GM12878 (cell line): Measurements from ENCODE around the gene CSK. TPM values are rescaled to one million over a fixed set of nuclear protein-coding genes. Genes with fewer than 3 reads are reported as not detected.
A peak's percentile ranks its signal among the peaks of the same experiment; 100 is the strongest.

Experiments
- ATF7 ChIP-seq: fragments of 450-650 bp; IDR thresholded peaks from 2 replicates; pipeline ENCODE4 v1.6.1; 2016; ENCODE audit warnings: low read depth, mild to moderate bottlenecking
- BHLHE40 ChIP-seq, 2 experiments: fragments of 450-650 bp in 1 of 2; IDR thresholded peaks; 2 replicates each; pipeline ENCODE4 v1.6.1; 2011 to 2017; ENCODE audit warnings: low read depth in 2 of 2, borderline replicate concordance in 1 of 2, improper control_type of control experiment in 1 of 2, low read length in 1 of 2, mild to moderate bottlenecking in 1 of 2
- BRCA1 ChIP-seq: IDR thresholded peaks from 2 replicates; pipeline ENCODE4 v1.6.1; 2011; ENCODE audit warnings: low read depth, low read length, improper control_type of control experiment
- CBX5 ChIP-seq: sonication (generic); IDR thresholded peaks from 2 replicates; pipeline ENCODE4 v1.6.1; 2016; ENCODE audit warnings: low read depth, moderate library complexity, mild to moderate bottlenecking, inconsistent platforms
- EP300 ChIP-seq, 2 experiments: fragments of 150-350 bp in 1 of 2; IDR thresholded peaks; 2 replicates each; pipeline ENCODE4 v1.6.1; 2011 to 2012; ENCODE audit warnings: low read depth in 2 of 2, low read length in 2 of 2, borderline replicate concordance in 1 of 2, improper control_type of control experiment in 1 of 2, inconsistent platforms in 1 of 2; ENCODE audit not compliant: control insufficient read depth in 1 of 2
- GATAD2B ChIP-seq: fragments of 450-650 bp; conservative IDR thresholded peaks from 2 replicates; pipeline ENCODE4 v1.6.1; 2017; ENCODE audit warnings: low read depth, mild to moderate bottlenecking, moderate library complexity
- HDGF ChIP-seq: fragments of 450-650 bp; IDR thresholded peaks from 2 replicates; pipeline ENCODE4 v1.6.1; 2016; ENCODE audit warnings: antibody characterized with exemption
- MTA2 ChIP-seq: fragments of 450-650 bp; IDR thresholded peaks from 2 replicates; pipeline ENCODE4 v1.6.1; 2016; ENCODE audit warnings: low read depth, mild to moderate bottlenecking, moderate library complexity
- MXI1 ChIP-seq: fragments of 150-350 bp; IDR thresholded peaks from 2 replicates; pipeline ENCODE4 v1.6.1; 2011; ENCODE audit warnings: low read depth, mild to moderate bottlenecking, inconsistent platforms, low read length, improper control_type of control experiment
- NR2C2 ChIP-seq: IDR thresholded peaks from 2 replicates; pipeline ENCODE4 v1.6.1; 2011; ENCODE audit warnings: borderline replicate concordance, low read depth; ENCODE audit not compliant: control insufficient read depth, insufficient read length
- NR2F1 ChIP-seq: fragments of 450-650 bp; conservative IDR thresholded peaks from 2 replicates; pipeline ENCODE4 v1.6.1; 2017; ENCODE audit warnings: mild to moderate bottlenecking
- PAX5 ChIP-seq: IDR thresholded peaks from 2 replicates; pipeline ENCODE4 v1.6.1; 2011; ENCODE audit warnings: low read depth, low read length, borderline replicate concordance
- POU2F2 ChIP-seq: IDR thresholded peaks from 3 replicates; pipeline ENCODE4 v1.6.1; 2011; ENCODE audit warnings: low read depth, mild to moderate bottlenecking, low read length, borderline replicate concordance
- RAD21 ChIP-seq: IDR thresholded peaks from 2 replicates; pipeline ENCODE4 v1.6.1; 2011; ENCODE audit warnings: mild to moderate bottlenecking, low read depth, low read length, moderate library complexity; ENCODE audit not compliant: insufficient read depth
- RB1 ChIP-seq: fragments of 450-650 bp; formaldehyde crosslinking; IDR thresholded peaks from 2 replicates; pipeline ENCODE4 v1.6.1; 2017; ENCODE audit warnings: mild to moderate bottlenecking, borderline replicate concordance
- SMAD1 ChIP-seq: fragments of 450-650 bp; IDR thresholded peaks from 2 replicates; pipeline ENCODE4 v1.6.1; 2018; ENCODE audit warnings: mild to moderate bottlenecking, low read depth; ENCODE audit not compliant: partially characterized antibody
- SREBF1 ChIP-seq: IDR thresholded peaks from 2 replicates; pipeline ENCODE4 v1.6.1; 2012; ENCODE audit warnings: mild to moderate bottlenecking, low read length
- USF1 ChIP-seq: IDR thresholded peaks from 2 replicates; pipeline ENCODE4 v1.6.1; 2011; ENCODE audit warnings: borderline replicate concordance, low read depth, mild to moderate bottlenecking, moderate library complexity, mixed read lengths, low read length; ENCODE audit not compliant: insufficient read depth; ENCODE audit errors: extremely low read length
- ZBTB40 ChIP-seq: fragments of 450-650 bp; IDR thresholded peaks from 2 replicates; pipeline ENCODE4 v1.6.1; 2016; ENCODE audit warnings: mild to moderate bottlenecking, moderate library complexity, borderline replicate concordance
- ZNF217 ChIP-seq: fragments of 450-650 bp; IDR thresholded peaks from 2 replicates; pipeline ENCODE4 v1.6.1; 2017; ENCODE audit warnings: antibody characterized with exemption, mild to moderate bottlenecking
- ZNF274 ChIP-seq: IDR thresholded peaks from one replicate; pipeline ENCODE4 v1.8.0; 2011; ENCODE audit not compliant: insufficient read length, insufficient read depth
- polyA plus RNA-seq, 11 experiments: library from polyadenylated mRNA; depleted of rRNA in 4 of 11; unstranded in 6 of 11; stranded (reverse) in 5 of 11; fragments of >200 nt; fragmentation: Nextera tagmentation in 4 of 11; fragmentation: Illumina TruSeq in 1 of 11; extraction: Ambion mirVana in 4 of 11; extraction: Trizol in 1 of 11; gene quantifications; 1 replicate in 1 of 11; 2 replicates in 10 of 11; pipeline versions ENCODE4 v1.2.1 to v1.2.3, GENCODE V29; 2011 to 2016; ENCODE audit warnings: inconsistent platforms in 2 of 11, missing spikeins in 2 of 11, low read depth in 1 of 11
- total RNA-seq, 4 experiments: library from RNA; depleted of rRNA in 3 of 4; stranded (reverse); fragments of >200 nt in 3 of 4; fragmentation: Illumina TruSeq in 1 of 4; extraction: Trizol in 1 of 4; gene quantifications; 2 replicates each; pipeline versions ENCODE4 v1.2.1 to v1.2.3, GENCODE V29; 2013 to 2021
- TF ChIP-seq, protein P1 (sequence below): fragments of 450-650 bp; IDR thresholded peaks from 2 replicates; pipeline ENCODE4 v1.6.1; 2018; ENCODE audit warnings: borderline replicate concordance, mild to moderate bottlenecking; ENCODE audit not compliant: partially characterized antibody

CSK gene
- total and polyA plus RNA-seq, 10 of the 15 experiments (the other 5 are each of a cell fraction or from before 2014, with no cell fraction given) = 3.4 to 327 (median 75.8) TPM

DNA sequence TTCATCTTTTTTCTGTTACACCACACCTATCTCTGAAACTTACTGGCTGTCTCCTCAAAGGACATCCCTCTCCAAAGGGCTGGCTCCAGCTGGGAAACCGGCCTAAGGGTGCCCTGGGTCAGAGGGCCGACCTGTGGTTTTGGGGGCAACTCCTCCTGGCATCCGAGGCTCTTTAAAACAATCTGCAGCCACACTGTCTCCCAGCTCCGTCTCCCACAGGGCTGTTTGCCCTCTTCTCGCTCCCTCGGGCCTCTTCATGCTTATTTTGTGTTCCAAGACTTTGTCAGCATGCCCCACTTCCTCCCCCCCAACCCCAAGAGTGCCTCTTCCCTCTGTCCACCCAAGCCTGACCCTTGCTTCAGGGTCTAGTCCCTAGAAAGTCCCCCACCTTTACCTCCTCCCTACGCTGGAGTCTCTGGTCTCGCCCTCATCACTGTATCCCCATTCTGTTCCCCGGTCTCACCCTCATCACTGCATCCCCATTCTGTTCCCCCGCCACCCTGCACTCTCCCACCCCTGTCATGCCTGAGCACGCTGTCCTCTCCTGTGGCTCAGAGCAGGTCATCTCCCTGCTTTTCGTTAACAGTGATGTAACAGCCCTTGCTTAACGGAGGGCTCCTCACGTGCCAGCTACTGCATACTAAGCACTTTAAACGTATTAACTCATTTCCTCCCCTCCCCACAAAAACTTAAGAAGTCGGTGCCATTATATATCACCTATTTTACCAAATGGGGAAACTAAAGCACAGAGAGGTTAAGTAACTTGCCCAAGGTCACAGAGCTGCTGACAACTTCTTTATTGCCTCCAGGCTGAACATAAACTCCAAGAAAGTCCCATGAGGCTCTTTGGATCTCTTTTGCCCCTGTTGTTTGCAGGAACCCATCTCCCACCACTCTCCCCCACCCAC, 1.1 kb upstream of the CSK start (continued):
- peak; percentile 39; the same call in 1 of the 2 replicates for TF ChIP-seq ZBTB40
- TF ChIP-seq SREBF1 = no peak
- TF ChIP-seq ZNF274 = no peak
- peak; percentile 76 for TF ChIP-seq ATF7
- TF ChIP-seq BHLHE40 (IDR thresholded peaks at IDR 0.05; ENCODE audit: borderline replicate concordance in 1 of 2, low read depth in 2 of 2, low read length in 1 of 2) = peak; percentile 96 to 97
- no peak for TF ChIP-seq CBX5
- peak; percentile 51 for TF ChIP-seq NR2F1
- TF ChIP-seq PAX5 = no peak; the same call in 1 of the 2 replicates
- TF ChIP-seq GATAD2B = peak; percentile 24; the same call in 1 of the 2 replicates
- 0 out of 3 replicates have a peak, but pooled peaks have one; percentile 6 for TF ChIP-seq POU2F2
- no peak for TF ChIP-seq BRCA1
- peak; percentile 52; the same call in 1 of the 2 replicates for TF ChIP-seq MXI1
- TF ChIP-seq NR2C2 = no peak
- TF ChIP-seq ZNF217 = peak; percentile 59
- peak; percentile 98 for TF ChIP-seq HDGF
- TF ChIP-seq EP300 (IDR thresholded peaks at IDR 0.05; ENCODE audit: borderline replicate concordance in 1 of 2, control insufficient read depth in 1 of 2, low read depth in 2 of 2, low read length in 2 of 2) = 0 out of 4 replicates have a peak, but pooled peaks have one; percentile 9 to 27
- no peak for TF ChIP-seq MTA2
- TF ChIP-seq USF1 = no peak
- TF ChIP-seq SMAD1 = no peak
- TF ChIP-seq, protein P1, sequence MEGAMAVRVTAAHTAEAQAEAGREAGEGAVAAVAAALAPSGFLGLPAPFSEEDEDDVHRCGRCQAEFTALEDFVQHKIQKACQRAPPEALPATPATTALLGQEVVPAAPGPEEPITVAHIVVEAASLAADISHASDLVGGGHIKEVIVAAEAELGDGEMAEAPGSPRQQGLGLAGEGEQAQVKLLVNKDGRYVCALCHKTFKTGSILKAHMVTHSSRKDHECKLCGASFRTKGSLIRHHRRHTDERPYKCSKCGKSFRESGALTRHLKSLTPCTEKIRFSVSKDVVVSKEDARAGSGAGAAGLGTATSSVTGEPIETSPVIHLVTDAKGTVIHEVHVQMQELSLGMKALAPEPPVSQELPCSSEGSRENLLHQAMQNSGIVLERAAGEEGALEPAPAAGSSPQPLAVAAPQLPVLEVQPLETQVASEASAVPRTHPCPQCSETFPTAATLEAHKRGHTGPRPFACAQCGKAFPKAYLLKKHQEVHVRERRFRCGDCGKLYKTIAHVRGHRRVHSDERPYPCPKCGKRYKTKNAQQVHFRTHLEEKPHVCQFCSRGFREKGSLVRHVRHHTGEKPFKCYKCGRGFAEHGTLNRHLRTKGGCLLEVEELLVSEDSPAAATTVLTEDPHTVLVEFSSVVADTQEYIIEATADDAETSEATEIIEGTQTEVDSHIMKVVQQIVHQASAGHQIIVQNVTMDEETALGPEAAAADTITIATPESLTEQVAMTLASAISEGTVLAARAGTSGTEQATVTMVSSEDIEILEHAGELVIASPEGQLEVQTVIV = no peak
- TF ChIP-seq RAD21 = no peak
- no peak for TF ChIP-seq RB1
